Dedifferentiated amniotic fluid mesenchymal stem cell (primary cell): ENCODE results near the gene OR2V1.
"Not testable (repeated sequence)": the region's sequence is repeated elsewhere in the genome, so short reads cannot be mapped to it uniquely, and the experiment has no call there.

Experiments used
- DNase-seq: peaks from one replicate; pipeline ENCODE4 v3.0.0-alpha.2; 2016; ENCODE audit errors: extremely low spot score

The OR2V1 gene

DNA sequence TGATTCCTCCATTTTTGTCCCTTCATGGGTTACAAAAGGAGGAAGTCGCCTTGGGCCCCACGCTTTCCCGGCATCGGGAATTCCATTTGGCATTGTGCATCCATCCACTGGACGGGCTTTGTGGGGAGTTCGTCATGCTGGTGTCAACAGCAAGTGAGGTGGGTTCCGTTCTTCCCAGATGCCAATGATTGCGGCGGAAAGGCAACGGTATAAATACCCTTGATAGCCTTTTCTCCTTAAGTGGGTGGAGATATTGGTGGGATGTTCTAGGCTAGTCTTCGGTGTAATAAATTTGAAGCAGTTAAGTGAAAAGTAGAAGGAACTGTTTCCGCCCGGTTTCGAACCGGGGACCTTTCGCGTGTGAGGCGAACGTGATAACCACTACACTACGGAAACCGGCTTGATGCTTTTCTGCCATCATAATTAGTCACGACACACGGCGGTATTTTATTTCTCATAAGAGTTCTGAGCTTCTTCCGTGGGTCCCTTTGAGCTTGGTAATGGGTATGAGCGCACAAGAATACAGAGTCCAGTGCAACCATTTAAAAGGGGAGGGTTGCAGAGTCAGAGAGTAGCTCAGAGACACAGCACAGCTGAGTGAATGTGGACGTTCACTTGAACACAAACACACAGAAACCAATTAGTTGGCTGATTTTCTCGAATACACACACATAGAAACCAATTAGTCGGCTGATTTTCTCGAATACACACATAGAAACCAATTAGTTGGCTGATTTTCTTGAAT lies 28.9 kb downstream of the OR2V1 start:
- DNase-seq = not testable (repeated sequence)

DNA sequence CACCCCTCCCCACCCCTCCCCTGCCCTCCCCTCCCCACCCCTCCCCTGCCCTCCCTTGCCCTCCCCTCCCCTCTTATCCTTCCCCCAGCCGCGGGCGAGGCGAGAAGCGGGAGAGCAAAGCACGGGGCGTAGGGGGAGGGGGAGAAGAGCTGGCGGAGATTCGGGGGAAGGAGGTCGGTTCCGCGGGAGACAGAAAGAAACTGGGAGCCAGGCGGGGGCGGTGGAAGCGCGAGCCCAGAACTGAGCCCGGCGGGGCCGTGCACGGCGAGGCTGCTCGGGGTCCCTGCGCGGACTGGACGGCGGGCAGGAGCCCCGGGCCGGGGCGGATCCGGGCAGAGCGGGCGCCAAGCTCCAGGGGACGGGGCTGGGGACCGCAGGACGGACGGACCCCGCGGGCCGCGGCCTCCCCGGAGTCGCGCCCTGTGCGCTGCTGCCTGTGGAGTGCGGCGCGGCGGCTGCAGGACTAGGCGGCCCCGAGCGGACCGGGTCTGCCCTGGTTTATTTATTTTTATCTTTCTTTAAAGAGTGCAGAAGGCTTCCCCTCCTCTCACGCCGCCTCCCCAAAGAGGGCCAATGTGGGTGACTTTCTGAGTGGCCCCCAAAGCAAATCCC lies 29.8 kb downstream of the OR2V1 start:
- DNase-seq = not testable (repeated sequence)

DNA sequence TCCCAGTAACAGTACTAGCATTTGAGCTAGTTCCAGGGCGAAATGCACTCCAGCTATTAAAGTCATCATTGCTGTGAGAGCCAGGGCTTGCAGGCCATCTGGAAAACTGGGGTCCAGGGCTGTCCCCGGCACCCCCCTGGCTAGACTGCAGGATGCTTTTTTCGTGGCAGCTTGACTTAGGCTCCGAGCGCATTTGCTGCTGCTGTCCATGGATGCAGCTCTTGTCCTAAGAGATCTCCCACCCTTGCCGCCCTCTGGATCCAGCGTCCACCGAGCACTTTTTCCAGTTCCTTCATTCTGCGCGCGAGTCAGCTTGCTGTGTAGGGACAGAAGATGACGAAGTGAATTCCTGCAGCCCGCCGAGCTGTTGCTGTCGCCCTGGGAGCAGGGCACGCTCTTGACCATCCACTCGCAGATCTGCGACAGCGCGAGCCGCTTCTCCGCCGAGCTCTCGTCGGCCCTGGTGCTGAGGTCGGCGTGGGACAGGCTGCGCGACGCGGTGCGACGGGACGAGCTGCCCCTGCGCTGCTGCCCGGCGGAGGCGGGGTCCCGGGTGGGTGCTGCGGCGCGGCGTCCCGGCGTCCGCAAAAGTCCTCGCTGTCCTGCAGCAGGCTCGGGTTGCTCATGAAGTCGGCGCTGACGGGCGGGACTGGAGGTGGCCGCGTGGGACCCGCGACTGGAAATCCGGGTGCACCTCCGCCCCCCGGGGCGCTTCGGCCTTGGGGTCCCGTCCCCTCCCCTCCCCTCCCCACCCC lies 30.7 kb downstream of the OR2V1 start:
- DNase-seq = no peak

DNA sequence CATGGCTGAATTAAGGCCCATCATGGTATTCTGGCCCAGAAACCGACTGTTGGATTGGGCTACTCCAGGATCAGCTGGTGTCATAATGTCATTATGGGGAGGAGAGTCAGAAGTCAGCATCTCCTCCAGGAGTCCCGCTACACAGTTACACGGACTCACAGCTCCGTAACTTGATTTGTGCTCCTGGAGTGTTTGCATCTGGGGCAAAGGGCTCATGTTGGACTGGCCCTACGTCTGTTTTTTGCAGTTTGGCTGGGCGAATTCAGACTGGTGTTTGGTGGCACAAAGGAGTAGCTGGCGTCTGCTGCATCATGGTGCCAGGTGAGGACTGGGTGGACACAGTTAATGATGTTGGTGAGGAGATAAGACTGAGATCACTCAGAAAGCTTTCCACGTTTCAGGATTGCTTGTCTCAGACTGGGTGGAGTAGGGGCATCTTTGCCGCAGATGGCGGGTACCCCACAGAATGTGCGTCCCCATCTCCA lies 31.3 kb downstream of the OR2V1 start:
- no peak for DNase-seq

DNA sequence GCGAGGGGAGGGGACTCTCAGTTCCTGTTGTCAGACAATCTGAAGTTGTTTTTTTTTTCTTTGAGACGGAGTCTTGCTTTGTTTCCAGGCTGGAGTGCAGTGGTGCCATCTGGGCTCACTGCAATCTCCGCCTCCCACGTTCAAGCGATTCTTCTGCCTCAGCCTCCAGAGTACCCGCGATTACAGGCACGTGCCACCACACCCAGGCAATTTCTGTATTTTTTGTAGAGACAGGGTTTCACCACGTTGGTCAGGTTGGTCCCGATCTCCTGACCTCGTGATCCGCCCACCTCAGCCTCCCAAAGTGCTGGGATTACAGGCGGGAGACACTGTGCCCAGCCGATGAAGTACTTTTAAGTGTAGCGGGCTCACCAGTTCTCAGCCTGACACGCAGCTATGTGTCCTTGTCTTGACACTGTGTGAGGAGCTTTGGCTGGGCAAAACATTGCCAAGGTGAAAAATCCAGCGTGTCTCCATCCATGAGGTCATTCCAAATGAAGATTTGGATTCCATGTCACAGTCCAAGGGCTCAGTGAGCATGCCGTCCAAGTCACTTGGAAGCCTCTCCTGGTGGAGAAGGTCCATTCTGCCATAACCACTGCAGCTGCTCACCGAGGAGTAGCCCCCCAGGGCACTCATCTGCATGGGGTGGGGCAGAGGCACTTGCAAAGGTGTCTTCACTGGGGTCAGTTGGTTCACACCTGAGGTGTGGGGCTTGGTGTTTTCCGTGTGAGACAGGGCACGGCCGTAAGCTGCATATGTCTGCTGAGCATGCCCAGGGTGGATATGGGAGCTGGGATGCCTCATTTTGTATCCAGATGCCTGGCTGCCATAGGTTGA lies 32.0 kb downstream of the OR2V1 start:
- no peak for DNase-seq

DNA sequence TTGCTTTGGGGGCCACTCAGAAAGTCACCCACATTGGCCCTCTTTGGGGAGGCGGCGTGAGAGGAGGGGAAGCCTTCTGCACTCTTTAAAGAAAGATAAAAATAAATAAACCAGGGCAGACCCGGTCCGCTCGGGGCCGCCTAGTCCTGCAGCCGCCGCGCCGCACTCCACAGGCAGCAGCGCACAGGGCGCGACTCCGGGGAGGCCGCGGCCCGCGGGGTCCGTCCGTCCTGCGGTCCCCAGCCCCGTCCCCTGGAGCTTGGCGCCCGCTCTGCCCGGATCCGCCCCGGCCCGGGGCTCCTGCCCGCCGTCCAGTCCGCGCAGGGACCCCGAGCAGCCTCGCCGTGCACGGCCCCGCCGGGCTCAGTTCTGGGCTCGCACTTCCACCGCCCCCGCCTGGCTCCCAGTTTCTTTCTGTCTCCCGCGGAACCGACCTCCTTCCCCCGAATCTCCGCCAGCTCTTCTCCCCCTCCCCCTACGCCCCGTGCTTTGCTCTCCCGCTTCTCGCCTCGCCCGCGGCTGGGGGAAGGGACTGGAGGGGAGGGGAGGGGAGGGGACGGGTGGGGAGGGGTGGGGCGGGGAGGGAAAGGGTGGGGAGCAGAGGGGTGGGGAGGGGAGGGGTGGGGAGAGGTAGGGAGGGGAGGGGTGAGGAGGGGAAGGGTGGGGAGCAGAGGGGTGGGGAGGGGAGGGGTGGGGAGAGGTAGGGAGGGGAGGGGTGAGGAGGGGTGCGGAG lies 33.0 kb downstream of the OR2V1 start:
- DNase-seq = not testable (repeated sequence)

DNA sequence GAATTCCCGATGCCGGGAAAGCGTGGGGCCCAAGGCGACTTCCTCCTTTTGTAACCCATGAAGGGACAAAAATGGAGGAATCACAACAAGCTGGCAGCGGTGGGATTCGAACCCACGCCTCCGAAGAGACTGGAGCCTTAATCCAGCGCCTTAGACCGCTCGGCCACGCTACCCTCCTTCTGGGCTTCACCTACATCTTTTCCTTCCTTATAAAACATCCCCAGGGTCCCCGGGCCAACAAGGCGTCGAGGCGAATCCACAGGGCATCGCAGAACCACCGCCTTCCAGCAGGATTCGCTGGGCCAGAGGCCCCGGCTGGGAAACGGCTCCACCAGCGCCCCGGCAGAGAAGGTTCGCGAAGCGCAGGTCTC lies 33.6 kb downstream of the OR2V1 start:
- not testable (repeated sequence) for DNase-seq

DNA sequence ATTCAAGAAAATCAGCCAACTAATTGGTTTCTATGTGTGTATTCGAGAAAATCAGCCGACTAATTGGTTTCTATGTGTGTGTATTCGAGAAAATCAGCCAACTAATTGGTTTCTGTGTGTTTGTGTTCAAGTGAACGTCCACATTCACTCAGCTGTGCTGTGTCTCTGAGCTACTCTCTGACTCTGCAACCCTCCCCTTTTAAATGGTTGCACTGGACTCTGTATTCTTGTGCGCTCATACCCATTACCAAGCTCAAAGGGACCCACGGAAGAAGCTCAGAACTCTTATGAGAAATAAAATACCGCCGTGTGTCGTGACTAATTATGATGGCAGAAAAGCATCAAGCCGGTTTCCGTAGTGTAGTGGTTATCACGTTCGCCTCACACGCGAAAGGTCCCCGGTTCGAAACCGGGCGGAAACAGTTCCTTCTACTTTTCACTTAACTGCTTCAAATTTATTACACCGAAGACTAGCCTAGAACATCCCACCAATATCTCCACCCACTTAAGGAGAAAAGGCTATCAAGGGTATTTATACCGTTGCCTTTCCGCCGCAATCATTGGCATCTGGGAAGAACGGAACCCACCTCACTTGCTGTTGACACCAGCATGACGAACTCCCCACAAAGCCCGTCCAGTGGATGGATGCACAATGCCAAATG lies 34.1 kb downstream of the OR2V1 start:
- not testable (repeated sequence) for DNase-seq

DNA sequence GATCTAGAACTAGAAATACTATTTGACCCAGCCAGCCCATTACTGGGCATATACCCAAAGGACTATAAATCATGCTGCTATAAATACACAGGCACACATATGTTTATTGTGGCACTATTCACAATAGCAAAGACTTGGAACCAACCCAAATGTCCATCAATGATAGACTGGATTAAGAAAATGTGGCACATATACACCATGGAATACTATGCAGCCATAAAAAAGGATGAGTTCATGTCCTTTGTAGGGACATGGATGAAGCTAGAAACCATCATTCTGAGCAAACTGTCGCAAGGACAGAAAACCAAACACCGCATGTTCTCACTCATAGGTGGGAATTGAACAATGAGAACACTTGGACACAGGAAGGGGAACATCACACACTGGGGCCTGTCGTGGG lies 35.8 kb downstream of the OR2V1 start:
- DNase-seq = not testable (repeated sequence)

DNA sequence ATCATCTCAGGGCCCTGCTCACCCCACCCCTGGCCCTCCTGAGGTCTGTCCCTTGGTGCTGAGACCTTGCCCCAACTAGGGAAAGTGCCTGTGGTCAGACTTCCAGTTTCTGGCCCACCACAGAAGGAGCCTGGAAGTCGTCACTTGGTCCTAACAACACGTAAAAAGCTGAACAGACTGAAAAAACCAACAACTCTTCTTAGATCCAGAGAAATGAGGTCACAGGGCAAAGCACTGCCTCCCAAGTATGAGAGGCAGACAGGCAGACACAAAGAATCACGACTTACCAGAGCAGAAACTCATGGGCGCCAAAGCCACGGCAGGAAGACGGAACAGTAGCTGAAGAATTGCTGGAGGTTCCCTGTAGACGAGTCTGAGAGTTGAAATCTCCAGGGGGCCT lies 38.5 kb downstream of the OR2V1 start:
- no peak for DNase-seq

DNA sequence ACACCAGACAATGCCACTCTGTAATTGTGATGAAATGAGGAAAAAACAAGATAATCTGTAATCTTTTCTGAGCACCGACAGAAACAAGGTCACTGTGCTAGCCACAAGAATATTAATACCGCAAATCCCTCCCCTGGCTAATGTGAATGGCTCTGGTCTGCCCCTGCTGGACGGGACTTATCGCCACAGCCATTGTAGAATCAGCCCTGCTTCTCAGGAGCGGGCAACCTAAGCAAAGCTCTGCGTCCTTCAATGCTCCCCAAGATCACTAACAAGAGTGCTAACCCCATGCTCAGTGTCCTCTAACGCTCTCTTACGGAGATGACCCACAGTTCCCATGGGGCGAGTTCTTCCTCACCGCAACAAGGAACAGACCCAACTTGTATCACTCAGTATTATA lies 42.7 kb downstream of the OR2V1 start:
- no peak for DNase-seq

DNA sequence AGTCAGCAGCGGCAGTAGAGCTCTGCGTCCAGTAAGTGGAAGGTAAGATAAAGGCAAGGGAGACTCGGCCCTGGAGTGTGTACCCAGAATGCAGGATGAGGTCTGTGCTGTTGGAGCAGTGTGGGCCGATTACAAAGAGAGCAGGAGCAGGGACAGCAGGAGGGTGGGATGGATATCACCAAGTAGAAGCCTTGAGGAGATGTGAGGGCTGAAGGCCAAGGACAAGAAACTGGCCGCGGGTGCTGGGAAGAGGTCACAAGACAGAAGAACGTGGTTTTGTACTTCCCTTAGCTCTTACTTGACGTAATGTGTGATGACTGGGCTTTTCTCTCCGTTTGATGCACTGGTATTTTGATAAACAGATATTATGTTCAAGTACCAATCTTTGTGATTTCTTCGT lies 43.7 kb downstream of the OR2V1 start:
- DNase-seq = no peak

DNA sequence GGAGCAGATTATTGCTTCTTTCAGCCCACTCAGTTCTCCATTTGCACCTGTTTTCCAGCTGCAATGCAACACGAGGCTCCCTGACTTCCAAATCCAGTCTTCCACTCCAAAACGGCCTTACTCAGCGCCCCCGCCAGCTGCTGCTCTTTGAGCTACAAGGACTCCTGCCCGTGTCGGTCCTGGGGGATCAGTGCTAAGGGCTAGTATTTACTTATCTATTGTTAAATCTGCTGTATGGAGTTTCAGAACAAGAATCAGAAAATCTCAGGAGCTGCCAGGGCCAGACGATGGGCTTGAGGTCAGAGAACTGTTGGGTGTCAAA lies 44.1 kb downstream of the OR2V1 start:
- DNase-seq = no peak

DNA sequence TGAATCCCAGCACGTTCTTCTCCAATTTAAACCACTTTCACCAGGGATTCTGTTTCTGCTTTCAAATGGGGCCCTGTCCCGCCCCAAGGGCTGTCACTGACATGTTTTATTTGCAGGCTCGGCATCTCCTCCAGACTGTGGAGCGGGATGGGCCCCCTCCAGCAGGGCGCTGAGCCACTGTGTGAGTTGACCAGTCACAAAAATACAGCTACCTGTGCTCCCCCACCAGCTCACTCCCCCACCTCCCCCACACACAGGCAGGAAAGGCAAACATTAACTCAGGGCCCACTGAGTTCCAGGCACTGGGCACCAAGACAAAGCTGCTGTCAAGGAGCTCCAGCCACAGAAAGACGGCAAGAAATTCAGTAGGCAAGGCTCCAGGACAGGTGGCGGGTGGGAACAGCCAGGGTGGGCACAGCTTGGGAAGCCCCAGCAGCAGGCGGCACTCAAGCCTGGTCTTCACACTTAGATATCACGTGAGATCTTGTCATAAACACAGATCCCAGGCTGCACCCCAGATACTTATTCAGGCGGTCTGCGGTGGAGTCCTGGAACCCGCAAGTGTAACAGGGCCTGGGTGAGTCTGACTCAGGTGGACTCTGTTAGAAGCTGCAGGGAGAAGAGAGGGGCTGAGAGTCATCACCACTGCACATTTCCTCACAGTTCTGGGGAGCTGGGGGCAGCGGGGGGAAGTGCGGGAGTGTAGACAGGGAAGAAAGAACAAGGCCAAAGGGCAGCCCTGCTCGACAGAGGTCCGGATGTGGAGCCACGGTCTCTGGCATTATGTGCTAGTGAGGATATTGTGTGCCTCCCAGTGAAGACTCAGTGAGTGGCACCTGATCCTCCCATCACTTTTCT lies 44.7 kb downstream of the OR2V1 start:
- DNase-seq = no peak

DNA sequence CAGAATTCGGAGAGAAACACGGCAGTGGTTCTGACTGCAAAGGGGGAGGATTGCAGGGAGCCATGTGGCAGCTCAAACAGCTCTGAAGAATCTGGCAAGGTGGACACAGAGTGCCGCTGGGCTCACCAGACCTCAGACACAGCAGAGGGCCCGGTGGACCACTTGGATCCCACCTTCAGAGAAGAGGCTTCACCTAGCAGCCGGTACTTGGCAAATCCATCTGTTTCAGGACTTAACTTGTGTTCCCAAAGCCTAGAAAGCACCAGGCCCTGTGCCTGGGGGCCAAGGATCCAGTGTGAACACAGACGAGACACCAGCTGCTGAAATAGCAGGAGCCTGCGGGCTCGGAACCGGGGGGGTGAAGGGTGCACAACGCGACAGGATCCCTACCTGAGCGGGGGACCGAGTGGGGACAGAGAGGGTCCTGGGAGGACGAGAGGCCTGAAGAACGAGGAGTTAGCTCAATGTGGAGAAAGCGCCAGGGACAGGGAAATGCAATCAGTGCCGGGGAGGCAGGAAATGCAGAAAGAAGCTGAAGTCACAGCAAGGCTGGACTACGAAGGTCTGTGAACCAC lies 46.3 kb downstream of the OR2V1 start:
- DNase-seq = no peak

DNA sequence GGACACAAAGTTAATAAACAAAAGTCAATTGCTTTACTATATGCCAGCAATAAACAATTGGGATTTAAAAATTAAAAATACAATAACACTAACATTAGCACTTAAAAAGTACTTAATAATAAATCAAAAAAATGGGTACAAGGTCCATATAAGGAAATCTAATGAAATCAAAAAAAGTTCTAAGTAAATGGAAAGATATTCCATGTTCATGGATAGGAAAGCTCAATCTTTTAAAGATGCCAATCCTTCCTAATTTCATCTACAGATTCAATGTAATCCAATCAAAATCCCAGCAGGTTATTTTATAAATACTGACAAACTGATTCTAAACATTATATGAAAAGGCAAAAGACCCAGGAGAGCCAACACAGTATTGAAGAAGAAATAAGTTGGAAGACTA lies 49.0 kb downstream of the OR2V1 start:
- no peak for DNase-seq

DNA sequence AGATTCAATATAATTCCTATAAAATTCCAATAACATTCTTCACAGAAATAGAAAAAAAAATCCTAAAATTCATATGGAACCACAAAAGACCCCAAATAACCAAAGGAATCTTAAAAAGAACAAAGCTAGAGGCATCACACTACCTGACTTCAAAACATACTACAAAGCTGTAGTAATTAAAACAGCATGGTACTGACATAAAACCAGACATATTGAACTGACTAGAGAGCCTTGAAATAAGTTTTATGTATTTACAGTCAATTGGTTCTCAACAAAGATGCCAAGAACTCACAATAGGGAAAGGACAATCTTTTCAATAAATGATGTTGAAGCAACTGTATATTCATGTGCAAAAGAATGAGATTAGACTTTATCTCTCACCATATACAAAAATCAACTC lies 54.0 kb downstream of the OR2V1 start:
- DNase-seq = no peak
